Mesenchymal stem cell (in vitro differentiated cells and primary cell): ENCODE results near the gene RAB43.
A peak's percentile ranks its signal among the peaks of the same experiment; 100 is the strongest.

Source experiments
- DNase-seq: peaks from one replicate; pipeline ENCODE4 v3.0.0-alpha.2; 2013
- H2AFZ ChIP-seq: one replicate; pipeline ENCODE4 v1.6.1; 2013; ENCODE audit warnings: low read depth, mild to moderate bottlenecking, control low read depth, inconsistent platforms, low read length, moderate library complexity
- H2AK5ac ChIP-seq: 2 replicates; pipeline ENCODE4 v1.6.1; 2013; ENCODE audit warnings: low read length, moderate library complexity, mild to moderate bottlenecking, inconsistent platforms; ENCODE audit not compliant: severe bottlenecking
- H2BK120ac ChIP-seq: one replicate; pipeline ENCODE4 v1.6.1; 2013; ENCODE audit warnings: low read depth, mild to moderate bottlenecking, inconsistent platforms, low read length, moderate library complexity
- H2BK12ac ChIP-seq, 2 experiments: one replicate each; pipeline ENCODE4 v1.6.1; 2013; ENCODE audit warnings: inconsistent platforms in 2 of 2, low read length in 2 of 2, mild to moderate bottlenecking in 2 of 2, moderate library complexity in 2 of 2, control low read depth in 1 of 2
- H2BK15ac ChIP-seq: one replicate; pipeline ENCODE4 v1.6.1; 2013; ENCODE audit warnings: mild to moderate bottlenecking, low read depth, inconsistent platforms; ENCODE audit not compliant: poor library complexity, severe bottlenecking
- H2BK5ac ChIP-seq: 2 replicates; pipeline ENCODE4 v1.6.1; 2013; ENCODE audit warnings: low read depth, mild to moderate bottlenecking, low read length, control low read depth, inconsistent platforms; ENCODE audit not compliant: poor library complexity, severe bottlenecking
- H3K14ac ChIP-seq, 2 experiments: one replicate each; pipeline ENCODE4 v1.6.1; 2013; ENCODE audit warnings: inconsistent platforms in 2 of 2, low read length in 2 of 2, control low read depth in 1 of 2, mild to moderate bottlenecking in 1 of 2, moderate library complexity in 1 of 2
- H3K18ac ChIP-seq, 2 experiments: one replicate each; pipeline ENCODE4 v1.6.1; 2013; ENCODE audit warnings: inconsistent platforms in 2 of 2, low read length in 2 of 2, control low read depth in 1 of 2, low read depth in 1 of 2, mild to moderate bottlenecking in 1 of 2
- H3K23ac ChIP-seq, 2 experiments: one replicate each; pipeline ENCODE4 v1.6.1; 2013; ENCODE audit warnings: inconsistent platforms in 2 of 2, low read length in 2 of 2, mild to moderate bottlenecking in 2 of 2, moderate library complexity in 2 of 2, control low read depth in 1 of 2
- H3K27ac ChIP-seq: 2 replicates; pipeline ENCODE4 v1.5.1; 2013; ENCODE audit warnings: mild to moderate bottlenecking, moderate library complexity, low read length, control low read depth, inconsistent platforms; ENCODE audit not compliant: poor library complexity, severe bottlenecking
- H3K27me3 ChIP-seq, 2 experiments: 2 replicates each; pipeline versions ENCODE4 v1.6.1 to v1.7.0; 2013; ENCODE audit warnings: low read length in 2 of 2, mild to moderate bottlenecking in 2 of 2, moderate library complexity in 2 of 2, control low read depth in 1 of 2, inconsistent platforms in 1 of 2; ENCODE audit not compliant: control insufficient read depth in 1 of 2, insufficient read depth in 1 of 2
- H3K36me3 ChIP-seq, 2 experiments: 2 replicates each; pipeline versions ENCODE4 v1.6.1 to v1.7.0; 2013; ENCODE audit warnings: low read length in 2 of 2, control low read depth in 1 of 2, inconsistent platforms in 1 of 2, low read depth in 1 of 2, mild to moderate bottlenecking in 1 of 2; ENCODE audit not compliant: insufficient read depth in 2 of 2, control insufficient read depth in 1 of 2
- H3K4ac ChIP-seq, 2 experiments: one replicate each; pipeline ENCODE4 v1.6.1; 2013; ENCODE audit warnings: inconsistent platforms in 2 of 2, low read length in 2 of 2, mild to moderate bottlenecking in 2 of 2, moderate library complexity in 2 of 2, control low read depth in 1 of 2, low read depth in 1 of 2
- H3K4me1 ChIP-seq: 2 replicates; pipeline ENCODE4 v1.6.1; 2013; ENCODE audit warnings: low read depth, low read length, control low read depth; ENCODE audit not compliant: control insufficient read depth, insufficient read depth
- H3K4me2 ChIP-seq: 2 replicates; pipeline ENCODE4 v1.6.1; 2013; ENCODE audit warnings: low read length, mild to moderate bottlenecking, inconsistent platforms; ENCODE audit not compliant: poor library complexity, severe bottlenecking
- H3K4me3 ChIP-seq, 2 experiments: 2 replicates each; pipeline versions ENCODE4 v1.5.1 to v1.7.0; 2013; ENCODE audit warnings: low read length in 2 of 2, mild to moderate bottlenecking in 2 of 2, control low read depth in 1 of 2, low read depth in 1 of 2; ENCODE audit not compliant: insufficient read depth in 1 of 2
- H3K79me1 ChIP-seq: replicated peaks from 2 replicates; pipeline ENCODE4 v1.6.1; 2013; ENCODE audit warnings: mild to moderate bottlenecking, control low read depth, low read length, inconsistent platforms; ENCODE audit not compliant: poor library complexity, severe bottlenecking
- H3K9ac ChIP-seq: 2 replicates; pipeline ENCODE4 v1.7.0; 2013; ENCODE audit warnings: mild to moderate bottlenecking, low read length, moderate library complexity
- H3K9me3 ChIP-seq: 2 replicates; pipeline ENCODE4 v1.7.0; 2013; ENCODE audit warnings: mild to moderate bottlenecking, low read length; ENCODE audit not compliant: control insufficient read depth
- H4K8ac ChIP-seq: one replicate; pipeline ENCODE4 v1.6.1; 2013; ENCODE audit warnings: inconsistent platforms, mild to moderate bottlenecking, low read length, moderate library complexity
- H4K91ac ChIP-seq: one replicate; pipeline ENCODE4 v1.6.1; 2013; ENCODE audit warnings: mild to moderate bottlenecking, low read length, inconsistent platforms
- WGBS: methylation state at CpG from one replicate; pipeline ENCODE4 v1.1.7; 2013; ENCODE audit warnings: mixed read lengths; 5-methylcytosine and 5-hydroxymethylcytosine counted together

RAB43 gene

DNA sequence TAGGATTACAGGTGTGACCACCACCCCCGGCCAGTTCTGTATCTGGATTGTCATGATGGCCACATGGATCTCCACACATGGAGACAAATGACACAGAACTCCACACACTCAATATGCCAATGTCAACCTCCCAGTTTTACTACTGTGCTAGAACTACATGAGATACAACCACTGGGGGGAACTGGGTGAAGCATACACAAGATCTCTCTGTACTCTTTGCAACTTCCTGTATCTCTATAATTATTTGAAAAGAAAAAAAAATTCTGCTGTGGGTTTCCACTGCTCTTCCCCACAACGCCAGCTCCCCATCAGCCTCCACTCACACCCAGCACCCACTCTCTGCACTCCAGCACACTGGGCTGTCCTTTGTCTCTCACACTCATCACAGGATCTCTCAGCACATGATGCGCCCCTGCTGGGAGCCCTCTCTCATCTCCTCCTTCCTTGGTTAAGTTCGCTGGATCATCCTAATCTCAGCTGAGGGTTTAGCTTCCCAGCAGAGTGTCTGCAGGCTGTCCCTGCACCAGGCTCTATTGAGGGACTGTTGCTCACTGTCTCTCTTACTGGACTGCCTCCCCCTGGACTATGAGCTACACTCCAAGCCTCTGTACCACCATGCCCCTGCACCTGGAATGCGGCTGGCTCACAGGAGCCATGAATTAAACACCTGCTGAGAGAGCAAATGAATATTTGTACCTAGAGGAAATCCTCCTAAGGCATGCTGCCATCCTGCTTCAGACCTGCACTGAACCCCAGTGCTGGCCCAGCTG, 10.7 kb upstream of the RAB43 start:
- no peak overlapping the region for H4K91ac ChIP-seq
- H2AFZ ChIP-seq, result no peak overlapping the region
- 93% methylated on average over 5 of the region's 5 CpGs for WGBS
- no peak overlapping the region for H3K4me3 ChIP-seq
- H2BK12ac ChIP-seq, result no peak overlapping the region
- no peak overlapping the region for H3K14ac ChIP-seq
- no peak overlapping the region for H2BK120ac ChIP-seq
- no peak overlapping the region for H2BK15ac ChIP-seq
- no peaks in the 10 kb centered on the region for H3K4me1 ChIP-seq
- peak overlapping the region in 1 of 2 experiments; percentile 31 for H3K23ac ChIP-seq
- no peak overlapping the region for H3K4ac ChIP-seq
- H3K36me3 ChIP-seq, result peaks cover 72 to 82% of the 10 kb centered on the region in 2 experiments
- H3K9ac ChIP-seq, result no peak overlapping the region
- H3K18ac ChIP-seq, result no peak overlapping the region
- no peak overlapping the region for H2BK5ac ChIP-seq
- no peak overlapping the region for H2AK5ac ChIP-seq
- no peaks in the 10 kb centered on the region for H3K27me3 ChIP-seq
- no peak overlapping the region for H4K8ac ChIP-seq
- H3K79me1 ChIP-seq, result peaks cover 10% of the 10 kb centered on the region
- no peak overlapping the region for H3K4me2 ChIP-seq
- no peak for DNase-seq
- no peaks in the 10 kb centered on the region for H3K9me3 ChIP-seq
- H3K27ac ChIP-seq, result no peak overlapping the region

GRCh38 chr3:129131465-129132088, 10.0 kb upstream of the RAB43 start:
- DNase-seq, result no peak
- peaks cover 10% of the 10 kb centered on the region for H3K79me1 ChIP-seq

GRCh38 chr3:129130291-129130813, 8.7 kb upstream of the RAB43 start:
- 98% methylated on average over 11 of the region's 13 CpGs for WGBS
- H3K27ac ChIP-seq, result no peak overlapping the region
- peaks cover 80 to 83% of the 10 kb centered on the region in 2 experiments for H3K36me3 ChIP-seq

More at GRCh38 chr3:129131465-129132088, 10.0 kb upstream of the RAB43 start:
- Histone ChIP-seq H2AK5ac (no peak overlapping the region), H3K27me3 (no peaks in the 10 kb centered on the region), H3K4me3 (no peak overlapping the region), H4K91ac (no peak overlapping the region), H3K4me1 (no peaks in the 10 kb centered on the region), H2BK5ac (no peak overlapping the region), H2AFZ (no peak overlapping the region), H2BK15ac (no peak overlapping the region), H3K18ac (no peak overlapping the region), H3K23ac (no peak overlapping the region), H3K9me3 (no peaks in the 10 kb centered on the region), H2BK120ac (no peak overlapping the region), H3K9ac (no peak overlapping the region), H3K27ac (no peak overlapping the region), H3K14ac (no peak overlapping the region), H4K8ac (no peak overlapping the region), H3K36me3 (peaks cover 76 to 84% of the 10 kb centered on the region in 2 experiments), H2BK12ac (no peak overlapping the region), H3K4me2 (no peak overlapping the region), H3K4ac (no peak overlapping the region)
- WGBS, result 92% methylated on average over 1 of the region's 2 CpGs

More at GRCh38 chr3:129130291-129130813, 8.7 kb upstream of the RAB43 start:
- Histone ChIP-seq H3K4me2 (no peak overlapping the region), H4K91ac (no peak overlapping the region), H3K9me3 (no peaks in the 10 kb centered on the region), H3K14ac (no peak overlapping the region), H3K4me3 (no peak overlapping the region), H2BK5ac (no peak overlapping the region), H3K23ac (no peak overlapping the region), H3K18ac (no peak overlapping the region), H2AK5ac (no peak overlapping the region), H2BK12ac (no peak overlapping the region), H3K79me1 (peaks cover 10% of the 10 kb centered on the region), H2BK15ac (no peak overlapping the region), H3K27me3 (no peaks in the 10 kb centered on the region), H3K4ac (no peak overlapping the region), H4K8ac (no peak overlapping the region), H2BK120ac (no peak overlapping the region), H3K9ac (no peak overlapping the region), H3K4me1 (no peaks in the 10 kb centered on the region), H2AFZ (no peak overlapping the region)
- no peak for DNase-seq
